Epithelial cell of esophagus (primary cell): ENCODE measurements around the gene RBBP8NL.

Source experiments
- DNase-seq: peaks from one replicate; pipeline ENCODE4 v3.0.0; 2010; ENCODE audit warnings: low read depth
- H3K4me3 ChIP-seq: 2 replicates; pipeline ENCODE4 v1.5.1; 2011; ENCODE audit warnings: mild to moderate bottlenecking, low read length, control low read depth
- CTCF ChIP-seq: IDR thresholded peaks from 2 replicates; pipeline ENCODE4 v1.5.1; 2011; ENCODE audit warnings: low read depth, mild to moderate bottlenecking, low read length, control low read depth, inconsistent platforms; ENCODE audit not compliant: insufficient read depth; ENCODE audit errors: missing control alignments

The RBBP8NL gene

GRCh38 chr20:62420846-62421715 is 6.3 kb downstream of the RBBP8NL start:
- no peak for DNase-seq
- no peak for TF ChIP-seq CTCF
- no peak overlapping the region for H3K4me3 ChIP-seq

GRCh38 chr20:62419759-62420158 is 7.6 kb downstream of the RBBP8NL start:
- no peak for TF ChIP-seq CTCF
- H3K4me3 ChIP-seq = no peak overlapping the region
- DNase-seq = no peak

GRCh38 chr20:62418709-62419487 is 8.4 kb downstream of the RBBP8NL start:
- no peak for TF ChIP-seq CTCF
- H3K4me3 ChIP-seq = no peak overlapping the region
- no peak for DNase-seq

- TF ChIP-seq CTCF = no peak
- no peak overlapping the region for H3K4me3 ChIP-seq
- no peak for DNase-seq
These were observed 9.2 kb downstream of the RBBP8NL start for GRCh38 chr20:62417981-62418708.

GRCh38 chr20:62416651-62417637 is 10.4 kb downstream of the RBBP8NL start:
- H3K4me3 ChIP-seq = no peak overlapping the region
- DNase-seq = no peak
- TF ChIP-seq CTCF = no peak
